GM10266 (cell line): ENCODE measurements around the gene EVX1.
A peak's percentile ranks its signal among the peaks of the same experiment; 100 is the strongest.

Experiments
- DNase-seq: peaks from one replicate; pipeline ENCODE4 v3.0.0; 2012; ENCODE audit errors: extremely low spot score
- CTCF ChIP-seq: IDR thresholded peaks from 2 replicates; pipeline ENCODE4 v1.5.1; 2012; ENCODE audit warnings: mild to moderate bottlenecking, low read depth; ENCODE audit not compliant: control insufficient read depth, insufficient read depth; ENCODE audit errors: missing control alignments

The EVX1 gene

GRCh38 chr7:27242555-27243339, at the start of gene EVX1:
EVX1 (plus strand) TSS chr7:27242802; CDS start chr7:27243031, 229 bp downstream.
- peak; percentile 25 for DNase-seq

GRCh38 chr7:27193335-27194001, 49.1 kb upstream of the EVX1 start:
- no peak for DNase-seq
- no peak for TF ChIP-seq CTCF

More at GRCh38 chr7:27242555-27243339, at the start of gene EVX1:
- no peak for TF ChIP-seq CTCF

GRCh38 chr7:27194002-27194352, 48.6 kb upstream of the EVX1 start:
- DNase-seq: no peak
- TF ChIP-seq CTCF: no peak

- no peak for DNase-seq
- TF ChIP-seq CTCF: no peak
Observed at GRCh38 chr7:27194686-27195379, 47.8 kb upstream of the EVX1 start.

- DNase-seq: peak; percentile 83
- peak; percentile 80 for TF ChIP-seq CTCF
Observed at GRCh38 chr7:27196287-27196767, 46.3 kb upstream of the EVX1 start.

- DNase-seq: no peak
- no peak for TF ChIP-seq CTCF
Observed at GRCh38 chr7:27197137-27198042, 45.2 kb upstream of the EVX1 start.
